AG08395 (cell line): ENCODE data around the gene CYBA.

Source experiments
- DNase-seq: peaks from one replicate; pipeline ENCODE4 v3.0.0; 2012; ENCODE audit warnings: mixed read lengths, low spot score

CYBA gene

GRCh38 chr16:88631384-88631783 lies 19.5 kb downstream of the CYBA start:
- no peak for DNase-seq

DNA sequence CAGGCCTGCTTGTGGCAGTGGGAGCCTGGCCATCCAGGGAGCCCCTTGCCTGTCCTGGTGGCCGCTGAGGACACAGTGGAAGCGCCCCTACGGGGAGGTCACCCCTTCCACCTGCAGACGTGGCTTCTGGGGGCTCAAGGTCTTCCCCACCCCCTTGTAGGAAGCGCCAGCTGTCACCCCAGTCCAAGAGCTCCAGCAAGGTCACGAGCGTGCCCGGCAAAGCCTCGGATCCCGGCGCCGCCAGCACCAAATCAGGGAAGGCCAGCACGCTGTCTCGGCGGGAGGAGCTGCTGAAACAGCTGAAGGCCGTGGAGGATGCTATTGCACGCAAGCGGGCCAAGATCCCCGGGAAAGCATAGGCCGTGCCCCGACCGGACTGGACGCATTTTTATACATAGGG lies 19.9 kb downstream of the CYBA start:
- DNase-seq, result no peak

GRCh38 chr16:88630433-88630832 lies 20.4 kb downstream of the CYBA start:
- DNase-seq, result no peak

GRCh38 chr16:88629835-88630234 lies 21.0 kb downstream of the CYBA start:
- DNase-seq, result no peak

- DNase-seq, result no peak
Measured at GRCh38 chr16:88628512-88628974, 22.3 kb downstream of the CYBA start.

DNA sequence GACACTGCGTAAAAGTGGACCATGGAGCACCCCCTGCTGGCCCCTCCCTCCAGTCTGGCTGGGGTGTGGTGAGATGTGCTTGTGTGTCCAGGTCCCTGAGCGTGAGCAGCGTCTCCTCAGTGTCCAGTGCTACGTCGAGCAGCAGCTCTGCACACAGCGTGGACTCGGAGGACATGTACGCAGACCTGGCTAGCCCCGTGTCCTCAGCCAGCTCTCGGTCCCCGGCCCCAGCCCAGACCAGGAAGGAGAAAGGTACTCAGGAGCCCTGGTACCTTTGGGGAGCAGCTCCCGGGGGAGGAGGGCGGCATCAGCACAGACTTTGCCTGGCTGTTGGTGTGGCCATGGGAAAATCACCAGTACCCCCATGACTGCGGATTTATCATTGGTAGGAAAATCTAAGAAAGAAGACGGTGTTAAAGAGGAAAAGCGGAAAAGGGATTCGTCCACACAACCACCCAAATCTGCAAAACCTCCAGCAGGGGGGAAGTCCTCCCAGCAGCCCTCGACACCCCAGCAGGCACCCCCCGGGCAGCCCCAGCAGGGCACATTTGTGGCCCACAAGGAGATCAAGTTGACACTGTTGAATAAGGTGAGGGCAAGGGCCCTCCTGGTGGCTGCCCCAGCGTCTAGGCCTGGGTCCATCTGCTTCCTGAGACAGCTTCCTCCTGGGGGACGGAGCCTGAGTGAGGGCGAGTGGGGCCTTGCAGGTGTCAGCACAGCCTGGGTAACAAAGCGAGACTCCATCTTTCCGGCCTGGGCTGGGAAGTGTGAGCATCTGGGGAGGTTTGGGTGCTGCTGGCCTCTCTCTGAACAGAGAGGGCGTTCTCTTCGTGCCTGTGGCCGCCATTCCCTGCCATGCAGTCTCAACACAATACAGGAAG lies 23.1 kb downstream of the CYBA start:
- no peak for DNase-seq

DNA sequence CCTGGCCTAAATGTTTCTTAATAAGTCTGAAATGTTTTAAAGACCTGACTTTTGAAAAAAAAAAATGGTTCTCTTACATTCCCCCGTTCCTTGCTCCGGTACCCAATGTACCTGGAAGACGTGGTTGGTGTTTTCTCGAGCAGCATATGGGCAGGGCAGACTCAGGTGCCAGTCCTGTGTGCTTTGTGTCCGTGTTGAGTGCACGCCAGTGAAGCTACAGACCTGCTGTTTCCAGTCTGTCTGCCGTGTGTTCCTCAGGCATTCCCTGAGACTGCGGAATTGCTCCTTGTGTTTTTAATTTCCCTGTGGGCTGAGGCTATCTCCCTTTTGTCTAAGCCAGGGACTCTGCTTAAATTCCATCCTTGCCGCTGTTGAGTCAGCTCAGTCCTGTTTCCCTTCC lies 24.2 kb downstream of the CYBA start:
- no peak for DNase-seq

DNA sequence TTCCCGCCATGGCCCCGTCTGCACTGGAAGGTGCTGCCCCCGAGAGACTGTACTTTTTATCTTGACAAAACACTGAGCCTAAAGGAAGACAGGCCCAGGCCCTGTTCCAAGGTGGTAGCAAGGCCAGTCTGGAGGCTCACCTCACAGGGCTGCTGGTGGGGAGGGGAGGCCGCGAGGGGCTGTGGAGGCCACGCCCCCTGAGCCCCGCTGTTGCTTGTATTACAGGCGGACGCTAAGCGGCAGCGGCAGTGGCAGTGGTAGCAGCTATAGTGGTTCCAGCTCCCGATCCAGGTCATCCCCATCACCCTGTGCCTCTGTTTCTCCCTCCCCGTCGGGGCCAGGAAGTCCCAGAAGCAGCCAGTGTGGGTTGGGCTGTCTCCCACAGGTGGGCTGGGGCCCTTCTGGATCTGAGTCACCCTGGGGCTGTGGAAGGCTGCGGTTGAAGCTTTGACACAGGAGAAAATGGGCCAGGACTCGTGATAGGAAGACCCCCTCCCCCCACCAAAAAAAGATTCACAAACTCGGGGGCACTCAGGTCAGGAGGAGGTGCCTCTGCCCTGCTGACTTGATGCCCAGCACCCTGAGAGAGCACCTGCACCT lies 25.8 kb downstream of the CYBA start:
- DNase-seq, result no peak

GRCh38 chr16:88624481-88624880 lies 26.4 kb downstream of the CYBA start:
- no peak for DNase-seq

DNA sequence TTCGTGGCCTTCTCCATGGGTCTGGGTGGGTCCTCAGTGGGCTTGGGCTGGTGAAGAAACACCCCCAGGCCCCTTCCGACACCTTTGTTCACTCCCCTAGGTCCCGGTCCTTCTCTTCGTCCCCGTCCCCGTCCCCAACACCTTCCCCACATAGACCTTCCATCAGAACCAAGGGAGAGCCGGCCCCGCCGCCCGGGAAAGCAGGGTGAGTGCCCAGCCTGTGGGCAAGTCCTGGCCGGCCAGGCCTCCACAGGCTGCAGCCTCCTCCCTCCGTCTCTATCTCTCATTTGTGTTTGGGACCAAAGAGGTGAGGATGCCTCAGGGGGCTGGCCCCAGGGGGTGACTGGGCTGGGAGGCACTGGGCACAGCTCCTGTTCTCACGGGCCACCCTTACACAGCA lies 27.0 kb downstream of the CYBA start:
- no peak for DNase-seq

GRCh38 chr16:88622866-88623265 lies 28.0 kb downstream of the CYBA start:
- DNase-seq, result no peak

DNA sequence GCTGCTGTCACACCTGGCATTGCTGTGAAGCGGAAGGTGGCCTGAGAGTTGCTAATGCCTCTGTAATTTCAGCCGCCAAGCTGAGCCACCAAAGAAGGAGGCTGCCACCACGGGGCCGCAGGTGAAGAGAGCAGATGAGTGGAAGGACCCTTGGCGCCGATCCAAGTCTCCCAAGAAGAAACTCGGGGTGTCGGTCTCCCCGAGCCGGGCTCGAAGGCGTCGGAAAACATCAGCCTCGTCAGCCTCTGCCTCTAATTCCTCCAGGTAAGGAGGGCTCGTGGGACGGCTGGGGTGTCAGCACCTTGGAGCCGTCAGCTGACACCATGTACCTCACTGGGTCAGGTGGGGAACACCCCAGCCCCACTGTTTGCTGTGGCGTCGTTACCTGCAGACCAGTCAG lies 28.7 kb downstream of the CYBA start:
- DNase-seq, result no peak

DNA sequence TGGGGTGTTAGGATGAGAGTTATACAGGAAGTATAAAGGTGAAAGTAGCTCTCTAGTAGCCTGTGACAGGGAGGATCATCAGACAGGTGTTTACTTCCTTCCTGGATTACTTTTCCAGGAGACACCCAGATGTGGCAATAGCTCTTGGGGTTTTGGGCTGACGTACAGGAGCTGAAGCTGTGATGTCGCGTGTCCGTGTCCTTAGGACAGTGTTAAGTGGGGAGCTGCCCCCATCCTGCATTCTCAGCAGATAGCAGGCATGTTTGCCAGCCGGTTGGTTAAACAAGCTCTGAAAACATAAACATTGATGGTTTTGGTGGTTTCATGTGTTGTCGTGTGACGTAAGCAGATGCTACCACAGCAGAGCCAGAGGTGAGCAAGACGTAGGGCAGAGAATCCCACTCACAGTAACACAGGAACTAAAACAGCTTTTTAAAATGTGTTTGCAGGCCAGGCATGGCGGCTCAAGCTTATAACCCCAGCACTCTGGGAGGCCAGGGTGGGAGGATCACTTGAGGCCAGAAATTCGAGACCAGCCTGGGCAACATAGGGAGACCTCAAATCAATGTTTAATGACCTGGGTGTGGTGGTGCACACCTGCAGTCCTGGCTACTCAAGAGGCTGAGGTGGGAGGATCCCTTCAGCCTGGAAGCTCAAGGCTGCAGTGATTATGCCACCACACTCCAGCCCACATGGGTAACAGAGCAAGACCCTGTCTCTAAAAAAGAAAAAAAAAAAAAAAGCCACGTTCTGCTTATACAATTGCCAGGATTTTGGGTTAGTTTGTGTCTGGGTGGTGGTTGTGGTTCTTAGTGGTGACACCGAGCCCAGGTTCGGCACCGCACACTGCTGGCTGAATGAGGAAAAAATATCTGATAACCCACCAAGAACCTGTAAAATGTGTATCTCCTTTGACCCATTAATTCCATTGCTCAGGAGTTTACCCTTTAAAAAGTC lies 30.7 kb downstream of the CYBA start:
- no peak for DNase-seq

- no peak for DNase-seq
Measured at GRCh38 chr16:88618956-88619667, 31.7 kb downstream of the CYBA start.

- no peak for DNase-seq
Measured at GRCh38 chr16:88618182-88618955, 32.5 kb downstream of the CYBA start.

DNA sequence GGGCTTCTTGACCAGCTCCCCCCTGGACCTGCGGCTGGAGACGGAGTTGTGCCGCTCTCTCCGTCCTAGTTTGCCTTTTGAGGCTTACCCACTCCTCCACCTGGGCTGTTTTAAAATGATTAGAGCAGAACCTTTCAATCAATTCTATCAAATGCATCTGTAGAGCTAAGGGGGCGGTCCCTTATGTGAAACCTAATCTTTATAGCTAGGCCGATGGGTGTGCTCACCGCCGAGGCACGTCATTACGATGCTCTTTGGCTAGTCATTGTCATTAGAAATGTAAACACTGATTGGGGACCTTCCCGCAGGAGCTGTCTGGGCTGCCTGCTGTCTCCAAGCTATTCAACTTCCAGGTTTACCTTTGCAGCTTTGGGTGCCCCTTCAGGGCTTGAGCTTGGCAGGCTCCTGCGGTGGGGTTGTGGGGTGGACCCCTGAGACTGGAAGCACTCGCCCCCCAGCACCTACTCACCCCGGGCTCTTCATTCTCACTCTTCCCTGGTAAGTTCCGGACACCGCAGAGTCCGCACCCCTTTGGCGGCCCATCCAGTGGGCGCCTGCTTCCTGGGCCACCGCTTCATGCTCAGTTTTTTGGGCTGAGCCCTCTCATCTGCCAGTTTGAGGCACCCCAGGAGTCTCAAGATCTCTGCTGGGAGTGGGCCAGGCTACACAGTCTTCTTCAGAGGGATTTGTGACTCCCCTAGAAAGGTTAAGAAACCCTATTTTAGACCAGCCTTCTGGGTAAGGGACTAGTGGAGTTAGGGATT lies 33.4 kb downstream of the CYBA start:
- DNase-seq, result no peak

GRCh38 chr16:88616736-88617135 lies 34.1 kb downstream of the CYBA start:
- DNase-seq, result no peak

DNA sequence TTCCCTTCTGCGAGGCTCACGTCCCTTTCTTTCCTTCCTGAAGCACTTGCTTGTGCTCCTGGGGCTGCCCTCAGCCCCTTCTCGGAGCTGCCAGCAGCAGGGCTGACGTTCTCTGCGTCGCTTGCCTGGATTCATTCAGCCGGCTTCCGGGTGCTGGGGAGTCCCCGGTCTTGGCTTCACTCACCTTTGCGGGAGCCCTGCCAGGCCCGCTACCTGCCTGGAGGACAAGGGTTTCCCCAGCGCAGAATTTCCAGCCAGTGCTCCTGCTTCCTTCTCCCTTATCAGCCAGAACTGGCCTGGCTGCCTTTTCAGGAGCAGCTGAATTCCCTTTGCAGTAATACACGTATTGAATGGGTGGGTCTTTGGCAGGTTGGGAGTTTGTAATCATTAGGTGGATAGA lies 34.5 kb downstream of the CYBA start:
- no peak for DNase-seq

- DNase-seq, result no peak
Measured at GRCh38 chr16:88614818-88615580, 35.9 kb downstream of the CYBA start.
